SK-N-SH treated with all-trans-retinoic acid at 6 μM for 48 hours (cell line): ENCODE measurements around the gene CHRND.

Source experiments
- TOX ChIP-seq: fragments of 250-450 bp; sonication (Bioruptor Pico); IDR thresholded peaks from 2 replicates; pipeline ENCODE4 v1.8.0; 2021; ENCODE audit warnings: mild to moderate bottlenecking, moderate library complexity, borderline replicate concordance
- ZFP30 ChIP-seq: fragments of 450-650 bp; formaldehyde crosslinking; IDR thresholded peaks from 2 replicates; pipeline ENCODE4 v1.5.0; 2022; ENCODE audit warnings: mild to moderate bottlenecking, moderate library complexity
- ZNF8 ChIP-seq: fragments of 450-650 bp; formaldehyde crosslinking; IDR thresholded peaks from 2 replicates; pipeline ENCODE4 v1.5.0; 2020; ENCODE audit warnings: mild to moderate bottlenecking, moderate library complexity

DNA sequence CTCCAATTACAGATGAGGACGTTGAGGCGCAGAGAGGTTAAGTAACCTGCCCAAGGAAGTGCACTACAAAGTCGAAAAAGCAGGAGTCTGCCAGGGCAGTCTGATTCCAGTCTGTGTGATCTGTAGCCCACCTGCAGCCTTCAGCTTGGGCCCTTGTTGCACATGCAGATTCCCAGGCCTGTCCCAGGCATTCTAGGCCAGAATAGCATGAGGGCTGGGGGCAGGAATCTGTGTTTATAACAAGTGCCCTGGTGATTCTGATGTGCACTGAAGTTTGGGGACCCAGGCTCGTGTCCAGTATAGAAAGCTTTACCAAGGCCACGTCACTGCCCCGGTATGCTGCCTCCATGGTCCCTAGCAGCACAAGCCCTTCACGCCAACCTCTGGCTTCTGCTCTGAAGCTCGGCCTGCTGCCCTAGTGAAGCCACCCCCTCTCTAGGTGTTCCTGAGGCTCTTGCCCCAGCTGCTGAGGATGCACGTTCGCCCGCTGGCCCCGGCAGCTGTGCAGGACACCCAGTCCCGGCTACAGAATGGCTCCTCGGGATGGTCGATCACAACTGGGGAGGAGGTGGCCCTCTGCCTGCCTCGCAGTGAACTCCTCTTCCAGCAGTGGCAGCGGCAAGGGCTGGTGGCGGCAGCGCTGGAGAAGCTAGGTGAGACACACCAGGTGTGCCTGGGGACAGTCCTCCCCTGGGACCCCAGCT, 18.1 kb downstream of the CHRND start:
- TF ChIP-seq TOX (CRISPR knock-in tag) (no peak), ZFP30 (no peak), ZNF8 (CRISPR knock-in tag) (no peak)
